GM23248 (cell line): ENCODE measurements around the gene COL6A3. TPM values are rescaled to one million over a fixed set of nuclear protein-coding genes. Genes with fewer than 3 reads are reported as not detected.
"Not testable (repeated sequence)": the region's sequence is repeated elsewhere in the genome, so short reads cannot be mapped to it uniquely, and the experiment has no call there.

ENCODE experiments used
- DNase-seq: peaks from one replicate; pipeline ENCODE4 v3.0.0-alpha.2; 2015
- H2AFZ ChIP-seq: fragments of 200-600 bp; sonication (generic); 2 replicates; pipeline ENCODE4 v1.6.1; 2016; ENCODE audit warnings: antibody characterized with exemption
- H3F3A ChIP-seq: fragments of 200-600 bp; sonication (generic); 2 replicates; pipeline ENCODE4 v1.6.1; 2016; ENCODE audit warnings: mild to moderate bottlenecking, antibody characterized with exemption, mixed run types; ENCODE audit not compliant: insufficient read depth
- H3K27ac ChIP-seq: fragments of 200-600 bp; sonication (generic); 2 replicates; pipeline ENCODE4 v1.5.1; 2016; ENCODE audit warnings: mild to moderate bottlenecking
- H3K27me3 ChIP-seq: fragments of 200-600 bp; sonication (generic); replicated peaks from 2 replicates; pipeline ENCODE4 v1.6.1; 2016; ENCODE audit warnings: mild to moderate bottlenecking; ENCODE audit not compliant: insufficient read depth
- H3K36me3 ChIP-seq: fragments of 200-600 bp; sonication (generic); 2 replicates; pipeline ENCODE4 v1.6.1; 2016; ENCODE audit warnings: low read depth, mild to moderate bottlenecking
- H3K4me1 ChIP-seq: fragments of 200-600 bp; sonication (generic); 2 replicates; pipeline ENCODE4 v1.6.1; 2016; ENCODE audit warnings: mild to moderate bottlenecking; ENCODE audit not compliant: insufficient read depth
- H3K4me2 ChIP-seq: fragments of 200-600 bp; sonication (generic); one replicate; pipeline ENCODE4 v1.6.1; 2016; ENCODE audit warnings: mild to moderate bottlenecking; ENCODE audit not compliant: unreplicated experiment
- H3K4me3 ChIP-seq: fragments of 200-600 bp; sonication (generic); 2 replicates; pipeline ENCODE4 v1.5.1; 2016; ENCODE audit warnings: mild to moderate bottlenecking
- H3K79me2 ChIP-seq: fragments of 200-600 bp; sonication (generic); 2 replicates; pipeline ENCODE4 v1.6.1; 2016; ENCODE audit warnings: mild to moderate bottlenecking; ENCODE audit not compliant: insufficient read depth
- H3K9ac ChIP-seq: fragments of 200-600 bp; sonication (generic); 2 replicates; pipeline ENCODE4 v1.6.1; 2016; ENCODE audit warnings: mild to moderate bottlenecking
- H3K9me2 ChIP-seq: fragments of 200-600 bp; sonication (generic); 2 replicates; pipeline ENCODE4 v1.6.1; 2016; ENCODE audit warnings: mixed run types, mild to moderate bottlenecking, moderate library complexity; ENCODE audit not compliant: insufficient read depth
- H3K9me3 ChIP-seq: fragments of 200-600 bp; sonication (generic); one replicate; pipeline ENCODE4 v1.6.1; 2017; ENCODE audit warnings: low read depth
- H4K20me1 ChIP-seq: fragments of 200-600 bp; sonication (generic); 2 replicates; pipeline ENCODE4 v1.6.0; 2016; ENCODE audit not compliant: insufficient read depth
- EZH2 ChIP-seq: fragments of 200-600 bp; sonication (generic); IDR thresholded peaks from 2 replicates; pipeline ENCODE4 v1.6.1; 2018; ENCODE audit warnings: antibody characterized with exemption, mild to moderate bottlenecking; ENCODE audit not compliant: insufficient read depth, poor library complexity, severe bottlenecking
- EZH2phosphoT487 ChIP-seq: fragments of 200-600 bp; sonication (generic); IDR thresholded peaks from 2 replicates; pipeline ENCODE4 v1.6.1; 2018; ENCODE audit warnings: antibody characterized with exemption, moderate library complexity, mild to moderate bottlenecking, low read depth; ENCODE audit not compliant: insufficient read depth
- WGBS, 2 experiments: methylation state at CpG; one replicate each; pipeline ENCODE4 v1.1.6; 2015 to 2017; ENCODE audit warnings: low lambda C conversion rate in 2 of 2, low coverage in 1 of 2; ENCODE audit errors: missing lambda C conversion rate in 2 of 2; 5-methylcytosine and 5-hydroxymethylcytosine counted together
- in situ Hi-C: fragments of 300-500 bp; cut with MboI; formaldehyde crosslinking; loops from 2 replicates; pipeline ENCODE4 v1.15.0; 2020
- polyA plus RNA-seq: library from polyadenylated mRNA; unstranded; fragments of >200 nt; fragmentation: Nextera tagmentation; extraction: Ambion mirVana; gene quantifications from 2 replicates; pipeline ENCODE4 v1.2.1, GENCODE V29; 2016
- total RNA-seq: library from RNA; depleted of rRNA; stranded (reverse); fragments of >200 nt; shearing (Covaris generic); gene quantifications from 2 replicates; pipeline ENCODE4 v1.2.3, GENCODE V29; 2014

COL6A3 gene
- total and polyA plus RNA-seq, 2 experiments from 2014 or later = 344 to 1,362 TPM

GRCh38 chr2:237304763-237305514 lies 109.0 kb downstream of the COL6A3 start:
- WGBS, 2 experiments = 60 to 70% methylated on average over 2 of the region's 2 CpGs
- no peaks in the 10 kb centered on the region for H3K79me2 ChIP-seq
- TF ChIP-seq EZH2 = no peak
- peak; percentile 86; the same call in 1 of the 2 replicates for TF ChIP-seq EZH2phosphoT487
- H3K4me3 ChIP-seq = no peak overlapping the region
- H3K4me2 ChIP-seq = peak overlapping the region; percentile 35
- in situ Hi-C loops = no loop called here
- no peak overlapping the region for H3K9ac ChIP-seq
- no peaks in the 10 kb centered on the region for H4K20me1 ChIP-seq
- no peaks in the 10 kb centered on the region for H3K36me3 ChIP-seq
- H3K9me2 ChIP-seq = no peaks in the 10 kb centered on the region
- H3K27ac ChIP-seq = peak overlapping the region; percentile 46
- H3K9me3 ChIP-seq = no peaks in the 10 kb centered on the region
- no peak overlapping the region for H2AFZ ChIP-seq
- H3F3A ChIP-seq = peaks cover 38% of the 10 kb centered on the region
- H3K4me1 ChIP-seq = peaks cover 37% of the 10 kb centered on the region
- no peaks in the 10 kb centered on the region for H3K27me3 ChIP-seq
- peak; percentile 93 for DNase-seq

GRCh38 chr2:237303244-237303643 lies 110.7 kb downstream of the COL6A3 start:
- H3K79me2 ChIP-seq, H3K27me3 ChIP-seq, H3K4me3 ChIP-seq, H3K9ac ChIP-seq, H3K9me2 ChIP-seq, DNase-seq, in situ Hi-C loops, H3K9me3 ChIP-seq, H3K27ac ChIP-seq, H3K4me2 ChIP-seq, H2AFZ ChIP-seq, H3K36me3 ChIP-seq, H4K20me1 ChIP-seq: not testable (repeated sequence)
- Histone ChIP-seq H3F3A (peaks cover 53% of the 10 kb centered on the region), H3K4me1 (peaks cover 49% of the 10 kb centered on the region)
- 33 to 47% methylated on average over 1 of the region's 1 CpG for WGBS, 2 experiments

- no peak for DNase-seq
- H3K9ac ChIP-seq = no peak overlapping the region
- H4K20me1 ChIP-seq = no peaks in the 10 kb centered on the region
- H3K36me3 ChIP-seq = no peaks in the 10 kb centered on the region
- in situ Hi-C loops = no loop called here
- H3K27me3 ChIP-seq = no peaks in the 10 kb centered on the region
- no peak overlapping the region for H3K4me3 ChIP-seq
- TF ChIP-seq EZH2 = no peak
- TF ChIP-seq EZH2phosphoT487 = no peak
- H3K4me2 ChIP-seq = no peak overlapping the region
- H3K9me3 ChIP-seq = no peaks in the 10 kb centered on the region
- H3K9me2 ChIP-seq = no peaks in the 10 kb centered on the region
- H3K79me2 ChIP-seq = no peaks in the 10 kb centered on the region
- 90 to 94% methylated on average over 3 of the region's 3 CpGs for WGBS, 2 experiments
- H3K27ac ChIP-seq = no peak overlapping the region
- H3F3A ChIP-seq = peaks cover 65% of the 10 kb centered on the region
- no peak overlapping the region for H2AFZ ChIP-seq
- peaks cover 57% of the 10 kb centered on the region for H3K4me1 ChIP-seq
Observed at GRCh38 chr2:237301595-237301994, 112.4 kb downstream of the COL6A3 start.

DNA sequence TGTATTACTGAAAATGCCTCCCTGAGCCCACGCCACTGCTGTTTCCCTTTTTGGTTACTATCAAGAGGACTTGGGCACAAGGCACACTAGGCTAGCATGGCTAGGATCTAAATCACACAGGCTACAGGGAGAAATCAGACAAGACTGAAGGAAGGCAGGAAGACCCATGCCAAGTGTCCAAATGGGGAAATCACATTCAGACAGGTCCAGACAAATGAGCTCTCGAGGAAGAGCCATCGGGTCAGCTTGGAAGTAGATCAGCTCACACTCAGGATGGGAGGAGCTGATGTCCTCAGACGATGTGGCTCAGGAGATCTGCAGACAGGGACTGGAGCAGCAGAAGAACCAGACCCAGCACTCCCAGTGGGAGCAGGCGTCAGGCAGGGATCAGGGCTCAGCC lies 113.2 kb downstream of the COL6A3 start:
- Histone ChIP-seq H3K36me3 (no peaks in the 10 kb centered on the region), H3K9me2 (no peaks in the 10 kb centered on the region), H3K79me2 (no peaks in the 10 kb centered on the region), H3K27ac (no peak overlapping the region), H3K9me3 (no peaks in the 10 kb centered on the region), H3K27me3 (no peaks in the 10 kb centered on the region), H3K9ac (no peak overlapping the region), H3F3A (peaks cover 65% of the 10 kb centered on the region), H3K4me1 (peaks cover 53% of the 10 kb centered on the region), H3K4me2 (no peak overlapping the region), H3K4me3 (no peak overlapping the region), H4K20me1 (no peaks in the 10 kb centered on the region), H2AFZ (no peak overlapping the region)
- TF ChIP-seq EZH2phosphoT487 (no peak), EZH2 (no peak)
- in situ Hi-C loops = no loop called here
- no peak for DNase-seq
- 83 to 89% methylated on average over 5 of the region's 5 CpGs for WGBS, 2 experiments
